Cardiac fibroblast (primary cell): Measurements from ENCODE around the gene CRHR1.

Experiments
- DNase-seq, 2 donors: peaks; one replicate each; pipeline versions ENCODE4 v3.0.0 to v3.0.0-alpha.2; 2010; ENCODE audit warnings: low read depth in 2 of 2
- H3K4me3 ChIP-seq, 2 donors: replicated peaks in 1 of 2; 1 replicate in 1 of 2; 2 replicates in 1 of 2; pipeline ENCODE4 v1.5.1; 2011; ENCODE audit warnings: low read depth in 2 of 2, low read length in 2 of 2, mild to moderate bottlenecking in 2 of 2, moderate library complexity in 1 of 2
- TF ChIP-seq, protein P1 (sequence below): IDR thresholded peaks from one replicate; pipeline ENCODE4 v1.5.1; 2011; ENCODE audit warnings: low read depth, mild to moderate bottlenecking, low read length, inconsistent platforms

Gene CRHR1

DNA sequence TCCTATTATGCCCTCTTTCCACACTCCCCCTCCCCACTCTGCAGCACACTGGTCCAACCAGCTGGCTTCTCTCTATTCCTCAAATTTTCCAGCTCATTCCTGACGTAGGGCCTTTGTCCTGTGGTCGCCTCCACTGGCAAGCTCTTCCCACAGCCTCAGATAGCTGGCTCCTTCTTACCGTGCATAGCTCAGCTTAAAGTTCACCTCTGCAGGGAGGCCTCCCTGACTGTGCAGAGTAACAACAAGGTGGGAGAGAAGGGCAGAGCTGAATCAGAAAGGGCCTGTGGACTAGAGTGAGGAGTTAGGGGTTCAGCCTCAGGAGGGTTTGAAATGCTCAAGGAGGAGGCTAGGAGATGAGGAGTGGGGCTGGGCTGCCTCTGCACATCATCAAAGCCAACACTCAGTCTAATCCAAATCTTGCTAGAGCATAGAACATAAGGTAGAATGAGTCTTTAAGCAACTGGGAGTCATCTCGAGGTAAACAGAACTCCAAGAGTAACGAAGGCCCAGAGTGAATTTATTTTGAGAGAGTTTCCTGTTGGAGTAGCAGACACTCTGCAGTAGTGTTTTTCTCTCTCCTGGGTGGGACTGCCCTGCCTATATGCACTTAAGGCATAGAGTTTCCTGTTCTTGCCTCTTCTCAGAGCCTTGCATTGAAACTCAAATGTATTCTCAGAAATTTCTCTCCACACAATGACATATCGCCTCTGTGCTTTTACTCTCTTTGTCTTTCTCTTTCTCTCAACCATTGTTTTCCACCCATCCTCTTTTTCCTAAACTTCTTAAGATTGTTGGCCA lies 79.9 kb downstream of the CRHR1 start:
- H3K4me3 ChIP-seq: no peak overlapping the region
- DNase-seq: no peak
- TF ChIP-seq, protein P1, sequence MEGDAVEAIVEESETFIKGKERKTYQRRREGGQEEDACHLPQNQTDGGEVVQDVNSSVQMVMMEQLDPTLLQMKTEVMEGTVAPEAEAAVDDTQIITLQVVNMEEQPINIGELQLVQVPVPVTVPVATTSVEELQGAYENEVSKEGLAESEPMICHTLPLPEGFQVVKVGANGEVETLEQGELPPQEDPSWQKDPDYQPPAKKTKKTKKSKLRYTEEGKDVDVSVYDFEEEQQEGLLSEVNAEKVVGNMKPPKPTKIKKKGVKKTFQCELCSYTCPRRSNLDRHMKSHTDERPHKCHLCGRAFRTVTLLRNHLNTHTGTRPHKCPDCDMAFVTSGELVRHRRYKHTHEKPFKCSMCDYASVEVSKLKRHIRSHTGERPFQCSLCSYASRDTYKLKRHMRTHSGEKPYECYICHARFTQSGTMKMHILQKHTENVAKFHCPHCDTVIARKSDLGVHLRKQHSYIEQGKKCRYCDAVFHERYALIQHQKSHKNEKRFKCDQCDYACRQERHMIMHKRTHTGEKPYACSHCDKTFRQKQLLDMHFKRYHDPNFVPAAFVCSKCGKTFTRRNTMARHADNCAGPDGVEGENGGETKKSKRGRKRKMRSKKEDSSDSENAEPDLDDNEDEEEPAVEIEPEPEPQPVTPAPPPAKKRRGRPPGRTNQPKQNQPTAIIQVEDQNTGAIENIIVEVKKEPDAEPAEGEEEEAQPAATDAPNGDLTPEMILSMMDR: no peak

DNA sequence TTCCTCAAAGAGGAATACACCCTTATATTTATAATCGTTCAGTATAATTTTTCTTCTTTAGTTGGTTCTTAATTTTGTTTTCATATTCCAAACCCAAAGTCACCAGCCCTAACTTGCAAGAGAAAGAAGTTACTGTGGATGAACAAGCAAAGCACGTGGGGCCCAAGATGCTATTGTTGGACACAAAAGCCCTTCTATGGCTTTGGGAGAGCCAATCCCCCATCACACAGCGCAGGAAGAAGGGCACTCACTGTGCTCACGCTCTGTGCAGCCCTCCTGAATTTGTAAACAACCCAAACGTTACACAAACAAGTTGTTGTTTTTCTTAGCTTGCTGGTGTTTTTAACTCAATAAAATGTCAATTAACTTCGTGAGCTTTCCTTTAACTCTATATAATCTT lies 83.1 kb downstream of the CRHR1 start:
- no peak overlapping the region for H3K4me3 ChIP-seq
- TF ChIP-seq, protein P1: no peak
- no peak for DNase-seq

DNA sequence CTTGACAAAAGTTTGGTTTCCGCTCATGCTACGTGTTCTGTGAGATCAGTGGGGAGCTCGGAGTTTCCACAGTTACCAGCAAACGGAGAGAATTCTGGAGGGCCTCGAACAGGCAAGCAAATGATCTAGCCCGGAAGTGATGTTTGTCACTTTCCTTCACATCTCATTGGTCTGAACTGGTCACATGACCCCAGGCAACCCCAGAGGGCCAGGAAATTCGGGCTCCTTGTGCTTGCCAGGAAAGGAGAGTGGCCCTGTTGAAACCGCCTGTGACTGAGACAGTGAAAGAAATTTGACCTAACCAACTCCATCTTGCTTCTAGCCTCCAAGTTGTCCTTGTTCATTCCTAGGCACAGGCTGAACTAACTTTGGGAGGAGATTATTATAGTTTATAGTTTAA lies 83.6 kb downstream of the CRHR1 start:
- no peak overlapping the region for H3K4me3 ChIP-seq
- DNase-seq: no peak
- TF ChIP-seq, protein P1: no peak

DNA sequence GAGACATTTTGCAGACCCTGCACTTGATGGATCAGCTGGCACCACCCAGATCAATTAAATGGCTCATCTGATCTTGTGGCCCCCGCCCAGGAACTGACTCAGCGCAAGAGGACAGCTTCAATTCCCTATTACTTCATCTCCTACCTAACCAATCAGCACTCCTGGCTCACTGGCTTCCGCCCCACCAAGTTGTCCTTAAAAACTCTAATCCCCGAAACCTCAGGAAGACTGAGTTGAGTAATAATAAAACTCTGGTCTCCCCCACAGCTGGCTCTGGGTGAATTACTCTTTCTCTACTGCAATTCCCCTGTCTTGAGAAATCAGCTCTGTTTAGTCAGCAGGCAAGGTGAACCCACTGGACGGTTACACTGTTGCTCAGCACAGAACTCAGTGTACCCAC lies 84.2 kb downstream of the CRHR1 start:
- no peak overlapping the region for H3K4me3 ChIP-seq
- TF ChIP-seq, protein P1: no peak
- peak in 1 of 2 donors; percentile 8 for DNase-seq

DNA sequence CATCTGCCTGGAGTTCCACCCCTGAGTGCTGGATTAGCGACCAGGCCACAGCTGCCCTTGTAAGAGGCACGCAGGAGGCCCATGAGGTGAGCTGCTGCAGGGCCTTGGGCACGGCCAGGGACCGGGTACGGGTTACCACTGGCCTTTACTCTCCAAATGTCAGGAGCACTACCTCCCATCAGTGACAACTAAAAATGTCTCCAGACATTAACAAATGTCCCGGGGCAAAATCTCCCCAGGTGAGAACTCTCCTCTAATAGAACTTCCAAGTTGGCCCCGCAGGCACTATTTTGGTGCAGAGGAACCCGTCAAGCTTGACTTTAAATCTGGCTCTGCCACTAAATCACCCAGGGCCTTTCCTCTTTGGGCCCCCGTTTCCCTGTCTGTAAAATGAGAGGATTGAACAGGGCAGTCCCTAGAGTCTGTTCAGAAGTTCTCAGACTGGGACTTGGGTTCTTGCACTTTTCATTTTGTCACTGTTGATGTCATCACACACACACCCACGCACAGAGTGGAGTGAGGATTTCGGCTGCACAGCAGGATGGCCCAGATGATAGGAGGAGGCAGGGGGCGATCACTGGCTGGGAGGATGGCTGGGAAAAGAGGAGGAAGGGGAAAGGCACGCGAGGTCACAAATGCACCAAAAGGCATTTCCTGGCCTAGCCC lies 85.7 kb downstream of the CRHR1 start:
- DNase-seq: no peak
- TF ChIP-seq, protein P1: no peak
- H3K4me3 ChIP-seq: no peak overlapping the region

DNA sequence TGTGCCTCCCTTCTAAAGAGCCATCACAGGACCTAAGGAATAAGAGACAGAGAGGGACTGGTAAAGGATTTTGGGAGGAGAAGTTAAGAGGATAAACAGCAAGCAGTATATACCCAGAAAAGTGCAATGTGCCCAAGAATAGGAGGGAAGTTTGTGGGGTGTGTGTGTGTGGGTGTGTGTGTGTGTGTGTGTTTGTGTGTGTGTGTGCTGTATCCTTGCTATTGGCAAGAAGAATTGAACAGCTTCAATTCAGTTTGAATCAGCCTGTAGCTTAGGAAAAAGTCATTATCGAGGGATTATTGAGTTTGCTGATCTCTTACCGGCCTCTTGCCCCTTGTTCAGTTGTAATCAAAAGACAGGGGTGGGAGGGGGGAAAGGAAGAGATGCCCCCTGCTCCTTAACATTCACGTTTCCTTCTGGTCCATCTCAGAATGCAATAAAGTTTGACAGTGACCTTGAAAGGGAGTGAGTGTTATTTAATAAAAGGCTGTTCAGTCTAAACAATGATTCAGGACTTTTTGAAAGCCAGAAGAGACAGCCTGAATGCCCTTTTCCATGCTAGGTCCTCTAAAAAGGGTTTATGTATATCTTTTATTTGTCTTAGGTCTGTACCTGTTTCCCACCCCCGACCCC lies 86.3 kb downstream of the CRHR1 start:
- DNase-seq: no peak
- TF ChIP-seq, protein P1: no peak
- H3K4me3 ChIP-seq: no peak overlapping the region
